ENCODE results near the gene NPRL2. TPM values are rescaled to one million over a fixed set of nuclear protein-coding genes. Genes with fewer than 3 reads are reported as not detected.
A peak's percentile ranks its signal among the peaks of the same experiment; 100 is the strongest.

The NPRL2 gene
- 19.1 TPM for total RNA-seq
- long read RNA-seq, transcript NPRL2-201 (11 exons, 1,700 nt): major isoform, 16 of 30 reads
- long read RNA-seq, partial matches to known transcripts: 2 of 30 reads
- long read RNA-seq, other reads (novel, unspliced or antisense): 12 of 30 reads

GRCh38 chr3:50350527-50351322, at the start of gene NPRL2, which contains the start of gene CYB561D2:
Gene NPRL2, minus strand, starts transcription at chr3:50350775. Its CDS starts 123 bp downstream, at chr3:50350652.
Gene CYB561D2, plus strand, starts transcription at chr3:50350862. Its CDS starts 572 bp downstream, at chr3:50351434.
- intact Hi-C loops (cut with DNase I): loop anchor here (1.0 to 5.0 kb wide), 3 partner anchors 9 to 1152 kb away; partner anchors contain the start of genes CISH, DCAF1 and TMEM115
- peak; percentile 100 for DNase-seq (ENCODE audit: low spot score)

GRCh38 chr3:50396502-50396901, 45.9 kb upstream of the NPRL2 start:
- DNase-seq (ENCODE audit: low spot score): no peak
- intact Hi-C loops (cut with DNase I): no loop called here

GRCh38 chr3:50395070-50395860, 44.7 kb upstream of the NPRL2 start:
- DNase-seq (ENCODE audit: low spot score): no peak
- intact Hi-C loops (cut with DNase I): no loop called here

- intact Hi-C loops (cut with DNase I): no loop called here
- no peak for DNase-seq (ENCODE audit: low spot score)
These were observed 42.5 kb upstream of the NPRL2 start for GRCh38 chr3:50393061-50393460.

- DNase-seq (ENCODE audit: low spot score): no peak
- intact Hi-C loops (cut with DNase I): no loop called here
These were observed 41.6 kb upstream of the NPRL2 start for GRCh38 chr3:50392101-50392715.

GRCh38 chr3:50390508-50391224, 40.1 kb upstream of the NPRL2 start:
- DNase-seq (ENCODE audit: low spot score): peak; percentile 84
- intact Hi-C loops (cut with DNase I): no loop called here

GRCh38 chr3:50389414-50389767, 38.8 kb upstream of the NPRL2 start:
- intact Hi-C loops (cut with DNase I): no loop called here
- DNase-seq (ENCODE audit: low spot score): no peak

GRCh38 chr3:50388720-50389413, 38.3 kb upstream of the NPRL2 start:
- no peak for DNase-seq (ENCODE audit: low spot score)
- intact Hi-C loops (cut with DNase I): no loop called here

- intact Hi-C loops (cut with DNase I): no loop called here
- DNase-seq (ENCODE audit: low spot score): no peak
These were observed 37.6 kb upstream of the NPRL2 start for GRCh38 chr3:50388016-50388719.

GRCh38 chr3:50385754-50386153, 35.2 kb upstream of the NPRL2 start:
- intact Hi-C loops (cut with DNase I): no loop called here
- DNase-seq (ENCODE audit: low spot score): no peak

GRCh38 chr3:50383750-50384149, 33.2 kb upstream of the NPRL2 start:
- intact Hi-C loops (cut with DNase I): no loop called here
- no peak for DNase-seq (ENCODE audit: low spot score)

GRCh38 chr3:50382722-50383121, 32.1 kb upstream of the NPRL2 start:
- intact Hi-C loops (cut with DNase I): no loop called here
- no peak for DNase-seq (ENCODE audit: low spot score)

GRCh38 chr3:50381383-50381782, 30.8 kb upstream of the NPRL2 start:
- intact Hi-C loops (cut with DNase I): no loop called here
- DNase-seq (ENCODE audit: low spot score): no peak

- intact Hi-C loops (cut with DNase I): no loop called here
- DNase-seq (ENCODE audit: low spot score): no peak
These were observed 30.0 kb upstream of the NPRL2 start for GRCh38 chr3:50380405-50381085.

GRCh38 chr3:50378757-50379156, 28.2 kb upstream of the NPRL2 start:
- DNase-seq (ENCODE audit: low spot score): no peak
- intact Hi-C loops (cut with DNase I): no loop called here

GRCh38 chr3:50378024-50378423, 27.4 kb upstream of the NPRL2 start:
- DNase-seq (ENCODE audit: low spot score): no peak
- intact Hi-C loops (cut with DNase I): no loop called here

GRCh38 chr3:50375258-50375931, 24.8 kb upstream of the NPRL2 start:
- no peak for DNase-seq (ENCODE audit: low spot score)
- intact Hi-C loops (cut with DNase I): no loop called here

Data from cardiac septum (tissue), 1 donor.